ENCODE measurements around the gene ADCY9.

GRCh38 chr16:4098501-4098900 is 17.7 kb downstream of the ADCY9 start:
- no peak for TF ChIP-seq POLR2AphosphoS5 (IDR thresholded peaks at IDR 0.05; ENCODE audit: low read depth, low read length)
- TF ChIP-seq TAF1 (IDR thresholded peaks at IDR 0.05; ENCODE audit: borderline replicate concordance, insufficient read depth, low read length), result no peak
- no peak for TF ChIP-seq SIN3A (IDR thresholded peaks at IDR 0.05; ENCODE audit: borderline replicate concordance, insufficient read depth, low read length)
